Karpas-422 (cell line): ENCODE measurements around the gene CACTIN. TPM values are rescaled to one million over a fixed set of nuclear protein-coding genes. Genes with fewer than 3 reads are reported as not detected.
A peak's percentile ranks its signal among the peaks of the same experiment; 100 is the strongest.

Experiments used
- DNase-seq: peaks from one replicate; pipeline ENCODE4 v3.0.0-alpha.2; 2015
- H2AFZ ChIP-seq: fragments of 200-600 bp; sonication (generic); 2 replicates; pipeline ENCODE4 v1.6.1; 2014; ENCODE audit warnings: antibody characterized with exemption, low read length, mixed read lengths
- H3K27ac ChIP-seq: fragments of 200-600 bp; sonication (generic); 2 replicates; pipeline ENCODE4 v1.5.1; 2014; ENCODE audit warnings: mild to moderate bottlenecking, low read length, moderate library complexity
- H3K27me3 ChIP-seq: fragments of 200-600 bp; sonication (generic); 2 replicates; pipeline ENCODE4 v1.6.1; 2014; ENCODE audit warnings: low read length, mixed read lengths
- H3K36me3 ChIP-seq: fragments of 200-600 bp; sonication (generic); 2 replicates; pipeline ENCODE4 v1.6.1; 2014; ENCODE audit warnings: low read length, mixed read lengths; ENCODE audit not compliant: insufficient read depth
- H3K4me1 ChIP-seq: fragments of 200-600 bp; sonication (generic); 2 replicates; pipeline ENCODE4 v1.6.1; 2014; ENCODE audit warnings: mild to moderate bottlenecking, low read length, mixed read lengths
- H3K4me2 ChIP-seq: fragments of 200-600 bp; sonication (generic); 2 replicates; pipeline ENCODE4 v1.6.1; 2014; ENCODE audit warnings: low read length, low read depth, mild to moderate bottlenecking; ENCODE audit not compliant: poor library complexity, severe bottlenecking
- H3K4me3 ChIP-seq: fragments of 200-600 bp; sonication (generic); 2 replicates; pipeline ENCODE4 v1.5.1; 2014; ENCODE audit warnings: mild to moderate bottlenecking, antibody characterized with exemption, low read length, mixed read lengths
- H3K79me2 ChIP-seq: fragments of 200-600 bp; sonication (generic); 2 replicates; pipeline ENCODE4 v1.6.1; 2014; ENCODE audit warnings: mild to moderate bottlenecking, low read length, mixed read lengths
- H3K9ac ChIP-seq: fragments of 200-600 bp; sonication (generic); 2 replicates; pipeline ENCODE4 v1.6.0; 2014; ENCODE audit warnings: low read length
- H3K9me2 ChIP-seq: fragments of 200-600 bp; sonication (generic), shearing (Covaris generic); replicated peaks from 2 replicates; pipeline ENCODE4 v1.6.0; 2014; ENCODE audit warnings: mild to moderate bottlenecking, low read length, moderate library complexity; ENCODE audit not compliant: insufficient read depth
- H3K9me3 ChIP-seq: fragments of 300-700, 200-600 bp; sonication (generic); 2 replicates; pipeline ENCODE4 v1.6.1; 2014; ENCODE audit warnings: low read length, mixed read lengths
- H4K20me1 ChIP-seq: fragments of 200-600 bp; sonication (generic); 2 replicates; pipeline ENCODE4 v1.6.1; 2014; ENCODE audit warnings: mild to moderate bottlenecking, antibody characterized with exemption, low read length, low read depth; ENCODE audit not compliant: insufficient read depth
- total RNA-seq: library from RNA; depleted of rRNA; stranded (reverse); fragments of >200 nt; shearing (Covaris generic); gene quantifications from 2 replicates; pipeline ENCODE4 v1.2.3, GENCODE V29; 2014; ENCODE audit warnings: low replicate concordance

Gene CACTIN
- total RNA-seq, 1 experiment from 2014 or later, result 9.5 TPM

- no peaks in the 10 kb centered on the region for H3K9me3 ChIP-seq
- peak overlapping the region; percentile 61 for H3K27ac ChIP-seq
- peak overlapping the region; percentile 69 for H3K9ac ChIP-seq
- H3K36me3 ChIP-seq, result no peaks in the 10 kb centered on the region
- H3K9me2 ChIP-seq, result no peaks in the 10 kb centered on the region
- H3K79me2 ChIP-seq, result no peaks in the 10 kb centered on the region
- H3K4me2 ChIP-seq, result peak overlapping the region; percentile 79
- H4K20me1 ChIP-seq, result peaks cover 19% of the 10 kb centered on the region; the same call in 1 of the 2 replicates
- H3K4me1 ChIP-seq, result peaks cover 21% of the 10 kb centered on the region
- H2AFZ ChIP-seq, result peak overlapping the region; percentile 44; the same call in 1 of the 2 replicates
- peak; percentile 76 for DNase-seq
- H3K4me3 ChIP-seq, result peak overlapping the region; percentile 60
- no peaks in the 10 kb centered on the region for H3K27me3 ChIP-seq
Measured at GRCh38 chr19:3665681-3666544, 39.3 kb upstream of the CACTIN start.

GRCh38 chr19:3664879-3665642 lies 38.5 kb upstream of the CACTIN start:
- peak; percentile 84 for DNase-seq
- Histone ChIP-seq H3K4me2 (peak overlapping the region; percentile 79), H2AFZ (peak overlapping the region; percentile 44; the same call in 1 of the 2 replicates), H3K4me3 (peak overlapping the region; percentile 60), H3K27ac (peak overlapping the region; percentile 61), H3K9me2 (no peaks in the 10 kb centered on the region), H3K9me3 (no peaks in the 10 kb centered on the region), H3K27me3 (no peaks in the 10 kb centered on the region), H3K4me1 (peaks cover 21% of the 10 kb centered on the region), H4K20me1 (peaks cover 19% of the 10 kb centered on the region; the same call in 1 of the 2 replicates), H3K79me2 (no peaks in the 10 kb centered on the region), H3K36me3 (no peaks in the 10 kb centered on the region), H3K9ac (peak overlapping the region; percentile 69)

DNA sequence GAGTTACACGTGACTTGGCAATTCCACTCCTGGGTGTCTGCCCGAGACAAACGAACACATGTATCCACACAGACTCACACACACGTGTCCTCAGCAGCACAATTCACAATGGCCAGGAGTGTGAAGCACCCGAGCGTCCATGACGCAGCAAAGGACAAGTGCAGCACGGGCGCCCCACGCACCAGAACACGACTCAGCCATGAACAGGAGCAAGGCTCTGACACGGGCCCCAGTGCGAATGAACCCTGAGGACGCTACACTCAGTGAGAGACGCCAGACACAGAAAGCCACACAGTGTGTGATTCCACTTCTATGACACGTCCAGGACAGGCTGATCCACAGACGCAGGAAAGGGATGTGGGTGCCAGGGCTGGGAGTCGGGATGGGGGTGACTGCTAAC lies 37.2 kb upstream of the CACTIN start:
- Histone ChIP-seq H2AFZ (no peak overlapping the region), H3K4me3 (no peak overlapping the region), H3K27ac (no peak overlapping the region), H3K4me2 (no peak overlapping the region), H3K36me3 (no peaks in the 10 kb centered on the region), H4K20me1 (peaks cover 11% of the 10 kb centered on the region; the same call in 1 of the 2 replicates), H3K9me2 (no peaks in the 10 kb centered on the region), H3K4me1 (peaks cover 21% of the 10 kb centered on the region), H3K27me3 (no peaks in the 10 kb centered on the region), H3K9me3 (no peaks in the 10 kb centered on the region), H3K9ac (no peak overlapping the region), H3K79me2 (no peaks in the 10 kb centered on the region)
- DNase-seq, result no peak

DNA sequence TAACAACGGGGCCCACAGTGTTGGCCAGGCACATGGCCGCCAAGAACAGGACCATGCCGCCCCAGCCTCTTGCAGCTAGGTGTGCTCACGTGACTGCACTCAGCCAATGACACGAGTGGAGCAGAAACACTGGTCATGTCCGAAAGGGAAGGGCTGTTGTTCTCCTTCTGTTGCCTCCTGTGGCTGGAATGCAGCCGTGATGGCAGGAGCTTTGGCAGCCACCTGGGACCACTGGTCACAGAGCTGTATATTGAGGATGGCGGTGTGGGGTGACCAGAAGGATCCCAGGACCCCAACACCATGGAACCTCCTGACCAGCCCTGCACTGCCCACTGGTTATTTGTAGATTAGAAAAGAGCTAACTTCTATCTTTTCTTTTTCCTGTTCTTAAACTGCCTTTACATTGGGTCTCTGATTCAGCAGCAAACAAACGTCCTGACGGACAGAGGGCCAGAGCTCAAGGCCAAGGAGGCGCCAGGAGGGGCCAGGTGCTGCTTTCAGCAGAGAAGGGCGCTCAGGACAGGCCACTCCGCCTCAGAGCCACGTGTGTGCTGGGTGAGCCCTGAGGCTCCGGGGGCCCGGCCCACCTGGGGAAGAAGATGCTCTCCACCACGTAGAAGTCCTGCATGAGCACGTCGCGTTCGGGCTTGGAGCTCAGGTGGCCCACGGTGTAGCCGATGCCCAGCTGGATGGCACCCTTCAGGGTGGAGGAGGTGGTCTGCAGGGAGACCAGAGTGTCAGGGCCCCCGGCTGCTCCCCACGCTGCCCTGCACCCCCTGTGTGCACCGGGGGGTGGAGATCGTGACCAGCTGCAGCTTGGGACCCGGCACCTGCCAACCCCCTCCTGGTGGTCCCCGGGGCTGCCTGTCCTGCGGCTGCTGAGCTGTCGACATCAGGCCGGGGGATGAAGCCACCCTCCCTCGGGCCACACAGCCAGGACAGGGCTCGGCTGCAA lies 35.0 kb upstream of the CACTIN start:
- Histone ChIP-seq H3K4me1 (peaks cover 23% of the 10 kb centered on the region), H3K27ac (no peak overlapping the region), H3K9me3 (no peaks in the 10 kb centered on the region), H3K9ac (no peak overlapping the region), H3K4me2 (no peak overlapping the region), H3K36me3 (no peaks in the 10 kb centered on the region), H3K79me2 (no peaks in the 10 kb centered on the region), H4K20me1 (no peaks in the 10 kb centered on the region; the same call in 1 of the 2 replicates), H3K27me3 (no peaks in the 10 kb centered on the region), H2AFZ (no peak overlapping the region), H3K9me2 (no peaks in the 10 kb centered on the region), H3K4me3 (no peak overlapping the region)
- DNase-seq, result no peak

DNA sequence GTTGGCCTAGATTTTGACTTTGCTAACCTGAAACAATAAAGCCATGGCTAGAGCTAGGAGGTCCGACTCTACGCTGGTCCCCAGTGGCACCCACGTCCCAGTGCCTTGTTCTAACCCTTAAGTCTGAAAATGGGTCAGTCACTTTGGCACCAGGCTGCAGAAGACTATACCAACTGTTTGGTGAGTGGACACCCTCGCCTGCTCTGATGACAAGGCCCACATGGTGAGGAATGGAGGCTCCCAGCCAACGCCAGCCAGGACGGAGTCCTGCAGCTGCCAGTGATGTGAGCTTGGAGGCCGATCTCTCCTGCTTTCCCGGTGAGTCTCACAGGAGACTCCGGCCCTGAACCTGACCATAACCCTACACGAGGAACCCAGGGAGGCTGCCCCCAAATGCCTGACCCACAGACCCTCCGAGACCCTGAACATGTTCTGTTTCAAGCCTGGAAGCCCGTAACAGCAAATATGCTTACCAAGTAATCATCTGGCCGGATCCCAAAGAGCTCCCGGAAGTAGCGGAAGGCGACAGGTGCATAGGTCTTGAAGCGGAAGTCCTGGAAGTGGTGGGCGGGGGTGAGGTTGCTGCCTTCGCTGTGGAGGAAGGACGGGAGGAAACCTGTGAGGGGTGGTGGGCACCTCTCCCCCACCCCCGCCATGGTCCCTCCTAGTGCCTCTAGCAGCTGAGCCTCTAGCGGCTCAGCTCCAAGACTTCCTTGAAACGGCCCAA lies 34.1 kb upstream of the CACTIN start:
- no peaks in the 10 kb centered on the region for H3K36me3 ChIP-seq
- H3K4me2 ChIP-seq, result no peak overlapping the region
- H2AFZ ChIP-seq, result no peak overlapping the region
- no peaks in the 10 kb centered on the region for H3K9me3 ChIP-seq
- H3K4me3 ChIP-seq, result no peak overlapping the region
- peaks cover 26% of the 10 kb centered on the region for H3K4me1 ChIP-seq
- no peaks in the 10 kb centered on the region for H3K27me3 ChIP-seq
- H3K9ac ChIP-seq, result no peak overlapping the region
- no peaks in the 10 kb centered on the region for H3K79me2 ChIP-seq
- no peak overlapping the region for H3K27ac ChIP-seq
- DNase-seq, result no peak
- H4K20me1 ChIP-seq, result no peaks in the 10 kb centered on the region; the same call in 1 of the 2 replicates
- no peaks in the 10 kb centered on the region for H3K9me2 ChIP-seq

DNA sequence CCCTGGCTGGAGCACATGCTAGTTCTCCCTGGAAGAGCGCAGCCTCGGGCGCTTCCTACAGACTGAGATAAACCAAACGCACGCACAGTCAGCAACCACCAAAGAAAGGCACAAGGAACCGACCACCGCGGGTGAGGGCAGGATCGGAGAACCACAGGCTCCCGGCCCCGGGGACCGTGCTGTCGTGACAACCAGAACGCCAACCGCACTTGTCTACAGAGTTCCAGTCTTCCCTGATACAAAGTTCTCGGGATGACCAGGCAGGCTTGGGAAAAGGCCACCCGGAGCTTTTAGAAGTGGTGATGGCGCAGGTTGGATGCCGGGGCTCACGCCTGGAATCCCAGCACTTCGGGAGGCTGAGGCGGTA lies 33.1 kb upstream of the CACTIN start:
- Histone ChIP-seq H3K4me2 (no peak overlapping the region), H3K27ac (no peak overlapping the region), H3K4me3 (no peak overlapping the region), H3K4me1 (peaks cover 20% of the 10 kb centered on the region), H3K9me2 (no peaks in the 10 kb centered on the region), H4K20me1 (no peaks in the 10 kb centered on the region; the same call in 1 of the 2 replicates), H3K9me3 (no peaks in the 10 kb centered on the region), H3K9ac (no peak overlapping the region), H3K27me3 (no peaks in the 10 kb centered on the region), H3K36me3 (no peaks in the 10 kb centered on the region), H3K79me2 (no peaks in the 10 kb centered on the region), H2AFZ (no peak overlapping the region)
- no peak for DNase-seq

GRCh38 chr19:3658870-3659745 lies 32.5 kb upstream of the CACTIN start:
- DNase-seq, result no peak
- H3K27ac ChIP-seq, result no peak overlapping the region

More at GRCh38 chr19:3658870-3659745, 32.5 kb upstream of the CACTIN start:
- Histone ChIP-seq H3K9ac (no peak overlapping the region), H3K9me3 (no peaks in the 10 kb centered on the region), H3K9me2 (no peaks in the 10 kb centered on the region), H3K36me3 (no peaks in the 10 kb centered on the region), H3K4me3 (no peak overlapping the region), H3K4me2 (no peak overlapping the region), H3K27me3 (no peaks in the 10 kb centered on the region), H4K20me1 (no peaks in the 10 kb centered on the region; the same call in 1 of the 2 replicates), H3K79me2 (no peaks in the 10 kb centered on the region), H3K4me1 (peaks cover 15% of the 10 kb centered on the region), H2AFZ (no peak overlapping the region)
